Stimulated activated CD4-positive, alpha-beta T cell treated with anti-CD3 and anti-CD28 coated beads, Interleukin-4, amount 100 ng/mL, for 1 hour (primary cell): ENCODE results near the gene SMIM23.

Experiments
- DNase-seq: peaks from one replicate; pipeline ENCODE4 v3.0.0-alpha.2; 2020

SMIM23 gene

DNA sequence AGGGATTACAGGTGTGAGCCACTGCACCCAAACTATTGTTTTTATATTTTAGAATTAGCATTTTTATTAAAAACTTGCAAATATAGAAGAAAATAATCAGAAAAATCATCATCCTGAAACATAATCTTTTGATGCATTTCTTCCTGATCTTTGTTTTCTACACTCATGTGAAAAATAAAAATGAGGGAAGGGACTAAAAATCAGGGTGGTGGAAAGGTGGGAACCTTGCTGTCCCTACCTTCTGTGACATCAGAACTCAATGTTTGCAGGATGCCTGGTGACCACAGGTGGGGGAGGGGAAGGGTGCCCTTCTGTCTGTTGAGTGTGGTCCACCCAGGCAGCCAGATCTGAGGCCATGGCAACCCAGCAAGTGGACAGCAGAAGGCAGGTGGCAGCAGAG lies at the start of gene SMIM23:
Gene SMIM23, plus strand, starts transcription at position 301 of the 400 bp plus-strand sequence. Its CDS starts 55 bp downstream, at position 356.
- DNase-seq: no peak

DNA sequence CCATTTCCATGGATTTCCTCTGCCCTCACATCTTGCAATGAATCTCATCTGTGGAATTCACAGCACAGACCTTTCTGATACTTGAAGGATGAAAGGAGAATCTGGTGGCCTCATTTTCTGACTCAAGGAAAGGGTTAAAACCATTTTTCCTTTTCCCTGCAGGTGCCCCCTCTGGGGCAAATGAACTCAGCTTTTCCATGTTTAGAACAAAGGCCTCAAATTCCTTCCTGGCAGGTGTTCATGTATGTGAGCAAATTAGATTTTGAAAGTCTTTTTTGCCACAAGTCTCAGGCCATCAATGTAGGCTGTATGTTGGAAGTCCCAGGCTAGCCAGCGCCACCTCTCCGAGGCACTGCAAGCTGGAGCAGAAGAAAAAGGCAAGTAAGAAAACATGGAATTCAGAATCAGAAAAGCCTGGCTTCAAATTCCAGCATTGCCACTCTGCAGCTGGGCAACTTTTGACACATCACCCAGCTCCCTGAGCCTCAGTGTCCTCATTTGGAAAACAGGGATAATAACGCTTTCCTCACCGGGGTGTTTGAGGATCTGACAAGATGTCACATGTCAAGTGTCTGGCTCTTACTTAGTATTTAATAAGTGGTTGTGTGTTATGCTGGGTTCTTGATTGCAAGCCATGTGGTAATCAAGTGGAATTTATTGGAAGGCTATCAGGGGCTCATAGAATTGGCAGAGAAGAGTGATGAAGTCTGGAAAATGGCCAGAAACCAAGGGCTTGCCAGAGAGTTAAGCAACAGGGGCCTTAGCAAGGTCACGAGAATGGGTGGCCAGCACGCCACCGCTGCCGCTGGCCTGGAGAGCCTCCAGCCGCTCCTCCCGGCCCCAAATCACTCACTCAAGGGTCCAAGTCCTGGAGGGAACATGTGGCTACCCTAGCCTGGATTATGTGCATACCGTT lies 48.4 kb upstream of the SMIM23 start:
- DNase-seq: no peak

DNA sequence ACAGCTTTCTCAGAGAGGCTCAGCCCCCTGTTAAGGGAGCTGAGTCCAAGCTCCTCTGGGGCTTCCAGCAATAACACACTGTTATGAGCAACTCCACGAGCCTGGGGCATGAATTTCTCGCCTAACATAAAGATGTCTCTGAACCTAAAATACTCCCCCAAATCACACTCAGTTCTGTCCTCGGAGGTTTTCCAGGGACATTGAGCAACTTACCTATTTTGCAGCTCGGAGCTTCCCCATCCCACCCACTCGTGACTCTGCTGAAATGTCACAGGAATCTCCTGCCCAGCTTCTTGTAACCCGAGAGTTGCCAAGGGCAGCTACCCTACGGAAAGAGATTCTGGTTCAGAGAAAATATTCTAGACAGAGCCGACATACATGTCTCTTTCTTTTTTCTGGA lies 47.1 kb upstream of the SMIM23 start:
- no peak for DNase-seq

GRCh38 chr5:171739271-171739670 lies 46.3 kb upstream of the SMIM23 start:
- no peak for DNase-seq

- DNase-seq: no peak
Observed at GRCh38 chr5:171743436-171744076, 42.1 kb upstream of the SMIM23 start.

- DNase-seq: no peak
Observed at GRCh38 chr5:171744264-171744663, 41.4 kb upstream of the SMIM23 start.

DNA sequence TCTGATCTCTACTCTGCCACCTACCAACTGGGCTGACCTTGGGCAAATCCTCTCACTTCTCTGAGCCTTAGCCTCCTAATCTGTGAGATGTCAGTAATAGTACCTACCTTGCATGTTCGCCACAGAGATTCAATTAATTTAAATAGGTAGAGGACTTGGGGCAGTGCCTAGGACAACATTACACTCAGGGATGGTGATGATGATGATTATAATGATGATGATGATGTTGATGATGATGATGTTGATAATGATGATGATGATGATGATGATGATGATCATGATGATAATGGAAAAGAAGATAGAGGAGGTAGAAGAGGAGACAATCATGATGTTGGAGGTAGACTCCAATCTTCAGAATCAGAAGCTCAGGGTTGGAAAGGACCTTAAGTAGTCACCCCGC lies 40.7 kb upstream of the SMIM23 start:
- no peak for DNase-seq

DNA sequence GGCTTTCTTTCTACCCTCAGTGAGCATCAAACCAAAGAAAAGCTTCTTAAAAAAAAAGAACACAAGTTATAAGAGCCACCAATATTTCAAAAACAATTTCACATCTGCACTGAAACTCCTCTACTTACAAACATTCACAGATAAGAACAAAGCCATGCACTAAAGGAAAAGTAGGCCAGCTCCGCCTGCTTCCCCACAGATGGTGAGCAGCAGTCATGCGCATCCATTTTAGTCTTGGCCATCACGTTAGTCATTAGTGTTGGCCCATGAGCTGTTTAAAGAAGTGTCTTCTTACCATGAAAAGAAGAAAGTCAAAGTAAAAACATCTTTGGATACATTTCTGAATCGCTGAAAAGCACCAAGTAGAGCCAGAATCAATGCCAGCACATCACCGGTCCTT lies 40.0 kb upstream of the SMIM23 start:
- DNase-seq: no peak

- no peak for DNase-seq
Observed at GRCh38 chr5:171747061-171747859, 38.4 kb upstream of the SMIM23 start.

- no peak for DNase-seq
Observed at GRCh38 chr5:171748720-171749119, 36.9 kb upstream of the SMIM23 start.

- DNase-seq: no peak
Observed at GRCh38 chr5:171749365-171749764, 36.3 kb upstream of the SMIM23 start.

DNA sequence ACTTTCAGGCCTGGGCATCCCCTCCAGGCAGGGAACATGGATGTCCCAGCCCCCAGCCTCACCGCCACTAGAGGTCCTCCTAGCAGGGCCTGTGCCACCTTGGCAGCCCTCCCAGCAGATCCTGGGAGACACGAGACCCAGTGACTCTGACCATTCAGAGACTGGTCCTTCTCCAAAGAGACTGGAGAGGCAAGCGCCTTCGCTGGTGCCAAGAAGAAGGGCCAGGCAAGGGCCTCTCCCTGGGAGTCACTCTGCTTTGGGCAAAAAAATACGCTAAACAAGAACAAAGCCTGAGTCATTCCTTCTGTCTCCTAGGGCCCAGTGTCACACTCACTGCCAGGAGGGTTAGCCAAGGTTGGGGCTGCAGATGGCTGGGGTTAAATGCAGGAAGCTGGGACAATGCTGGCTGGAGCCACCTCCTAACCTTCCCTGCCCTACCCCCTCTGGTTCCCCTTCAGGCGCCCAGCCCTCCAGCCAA lies 35.3 kb upstream of the SMIM23 start:
- DNase-seq: no peak

GRCh38 chr5:171755354-171755821 lies 30.2 kb upstream of the SMIM23 start:
- no peak for DNase-seq

GRCh38 chr5:171757853-171758535 lies 27.6 kb upstream of the SMIM23 start:
- no peak for DNase-seq

- no peak for DNase-seq
Observed at GRCh38 chr5:171759777-171760176, 25.8 kb upstream of the SMIM23 start.

GRCh38 chr5:171762021-171762608 lies 23.5 kb upstream of the SMIM23 start:
- no peak for DNase-seq

- DNase-seq: no peak
Observed at GRCh38 chr5:171762903-171763302, 22.7 kb upstream of the SMIM23 start.

GRCh38 chr5:171764265-171764664 lies 21.4 kb upstream of the SMIM23 start:
- DNase-seq: no peak

DNA sequence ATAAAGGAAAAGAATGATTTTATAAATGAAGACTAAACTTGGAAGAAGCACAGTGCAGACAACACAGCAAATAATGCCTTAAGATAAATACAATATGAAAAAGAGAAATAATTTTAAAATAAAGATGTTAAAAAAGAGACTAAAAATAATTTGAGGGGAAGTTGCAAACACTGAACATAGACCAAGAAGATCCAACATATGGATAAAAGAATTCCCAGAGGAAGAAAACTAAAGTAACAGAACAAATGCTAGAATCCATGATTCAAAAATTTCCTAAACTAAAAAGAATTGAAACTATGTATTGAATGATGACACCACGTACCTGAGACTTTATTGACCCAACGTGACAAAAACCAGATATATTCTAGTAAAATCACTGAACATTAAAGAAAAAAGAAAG lies 18.7 kb upstream of the SMIM23 start:
- no peak for DNase-seq

DNA sequence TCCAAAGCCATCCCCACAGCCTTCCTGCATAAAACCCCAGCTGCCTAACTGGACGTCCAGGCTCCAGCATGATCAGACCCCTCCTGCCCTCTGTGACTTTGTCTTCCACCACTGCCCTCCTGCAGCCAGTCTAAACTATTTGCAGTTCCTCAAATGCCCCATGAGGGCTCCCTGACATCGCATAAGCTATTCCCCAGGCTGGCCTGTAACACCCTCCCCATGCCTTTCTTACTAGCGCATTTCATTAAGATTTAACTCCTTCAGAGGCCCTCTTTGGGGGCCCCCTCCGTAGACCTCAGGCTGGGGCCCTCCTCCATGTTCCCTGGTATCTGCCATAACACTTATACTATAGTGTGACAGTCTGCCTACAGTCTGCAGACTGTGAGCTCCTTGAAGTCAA lies 15.5 kb upstream of the SMIM23 start:
- no peak for DNase-seq

DNA sequence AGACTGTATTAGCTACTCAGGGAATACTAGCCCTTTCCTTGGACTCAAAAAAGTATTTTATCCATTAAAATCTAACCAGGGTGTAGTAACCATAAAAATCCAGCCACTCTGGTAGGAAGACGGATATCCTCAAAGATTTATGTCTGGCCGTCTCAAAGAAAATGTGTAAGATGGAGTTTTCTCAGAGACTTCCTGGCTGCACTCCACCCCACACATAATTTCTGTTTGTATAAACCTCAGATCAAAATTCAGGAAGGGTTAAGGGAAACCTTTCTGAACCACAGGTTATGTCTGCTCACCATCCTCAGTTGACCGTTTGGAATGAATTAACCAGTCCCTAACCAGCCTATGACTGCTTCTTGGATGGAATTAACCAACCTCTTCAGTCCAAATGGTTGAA lies 13.8 kb upstream of the SMIM23 start:
- DNase-seq: no peak

DNA sequence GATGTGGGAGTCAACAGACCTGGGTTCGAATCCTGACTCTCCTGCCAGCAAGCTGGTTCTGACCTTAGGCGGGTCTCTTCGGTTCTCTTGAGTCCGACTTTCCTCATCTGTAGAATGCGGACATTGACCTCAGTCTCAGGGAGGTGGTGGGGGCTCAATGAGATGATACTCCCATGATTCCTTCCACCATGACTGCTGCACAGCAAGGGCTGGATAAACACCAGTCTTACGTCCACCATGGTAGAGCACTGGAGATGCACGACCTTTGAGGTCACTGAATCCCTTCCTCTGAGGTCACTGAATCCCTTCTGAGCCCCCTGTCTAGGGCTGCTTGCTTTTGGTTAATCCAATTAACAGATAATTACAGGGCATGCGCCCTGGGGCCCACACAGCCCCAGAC lies 12.5 kb upstream of the SMIM23 start:
- no peak for DNase-seq
